Measurements from ENCODE around the gene AHSA1.

The AHSA1 gene

GRCh38 chr14:77509366-77509765, 51.5 kb downstream of the AHSA1 start:
- H3K36me3 ChIP-seq (ENCODE audit: control insufficient read depth, insufficient read depth, low read length): no peaks in the 10 kb centered on the region

GRCh38 chr14:77511486-77512162, 53.7 kb downstream of the AHSA1 start:
- TF ChIP-seq CTCF (IDR thresholded peaks at IDR 0.05): no peak
- Histone ChIP-seq H3K4me2 (ENCODE audit: low read length) (no peak overlapping the region), H3K27ac (no peak overlapping the region)

More at GRCh38 chr14:77509366-77509765, 51.5 kb downstream of the AHSA1 start:
- no peak for TF ChIP-seq CTCF (IDR thresholded peaks at IDR 0.05)
- no peak overlapping the region for H3K4me3 ChIP-seq (ENCODE audit: low read depth, low read length)
- H3K9me3 ChIP-seq (ENCODE audit: control insufficient read depth, low read length): no peaks in the 10 kb centered on the region
- H3K4me1 ChIP-seq: no peaks in the 10 kb centered on the region
- H2AFZ ChIP-seq: no peak overlapping the region
- no peak overlapping the region for H3K9ac ChIP-seq
- no peak overlapping the region for H3K27ac ChIP-seq
- H3K4me2 ChIP-seq (ENCODE audit: low read length): no peak overlapping the region
- H3K27me3 ChIP-seq (ENCODE audit: control insufficient read depth, insufficient read depth, low read length): no peaks in the 10 kb centered on the region
- no peaks in the 10 kb centered on the region for H3K79me2 ChIP-seq

GRCh38 chr14:77516126-77516525, 58.2 kb downstream of the AHSA1 start:
- Histone ChIP-seq H2AFZ (no peak overlapping the region), H3K4me3 (ENCODE audit: low read depth, low read length) (no peak overlapping the region), H3K4me2 (ENCODE audit: low read length) (no peak overlapping the region), H3K36me3 (ENCODE audit: control insufficient read depth, insufficient read depth, low read length) (no peaks in the 10 kb centered on the region), H3K9ac (no peak overlapping the region), H3K4me1 (no peaks in the 10 kb centered on the region), H3K27ac (no peak overlapping the region), H3K79me2 (no peaks in the 10 kb centered on the region), H3K9me3 (ENCODE audit: control insufficient read depth, low read length) (no peaks in the 10 kb centered on the region), H3K27me3 (ENCODE audit: control insufficient read depth, insufficient read depth, low read length) (no peaks in the 10 kb centered on the region)
- TF ChIP-seq CTCF (IDR thresholded peaks at IDR 0.05): no peak

More at GRCh38 chr14:77511486-77512162, 53.7 kb downstream of the AHSA1 start:
- Histone ChIP-seq H3K79me2 (no peaks in the 10 kb centered on the region), H3K36me3 (ENCODE audit: control insufficient read depth, insufficient read depth, low read length) (no peaks in the 10 kb centered on the region), H2AFZ (no peak overlapping the region), H3K9ac (no peak overlapping the region), H3K4me3 (ENCODE audit: low read depth, low read length) (no peak overlapping the region), H3K9me3 (ENCODE audit: control insufficient read depth, low read length) (no peaks in the 10 kb centered on the region), H3K4me1 (no peaks in the 10 kb centered on the region), H3K27me3 (ENCODE audit: control insufficient read depth, insufficient read depth, low read length) (no peaks in the 10 kb centered on the region)
